HG03571 (cell line): ENCODE data around the gene LPIN2.
A peak's percentile ranks its signal among the peaks of the same experiment; 100 is the strongest.
"Not testable (repeated sequence)": the region's sequence is repeated elsewhere in the genome, so short reads cannot be mapped to it uniquely, and the experiment has no call there.

Experiments used
- ATAC-seq: cut with Tn5 transposase; IDR thresholded peaks from one replicate; pipeline ENCODE4 v1.9.1; 2021; ENCODE audit not compliant: unreplicated experiment

Gene LPIN2

DNA sequence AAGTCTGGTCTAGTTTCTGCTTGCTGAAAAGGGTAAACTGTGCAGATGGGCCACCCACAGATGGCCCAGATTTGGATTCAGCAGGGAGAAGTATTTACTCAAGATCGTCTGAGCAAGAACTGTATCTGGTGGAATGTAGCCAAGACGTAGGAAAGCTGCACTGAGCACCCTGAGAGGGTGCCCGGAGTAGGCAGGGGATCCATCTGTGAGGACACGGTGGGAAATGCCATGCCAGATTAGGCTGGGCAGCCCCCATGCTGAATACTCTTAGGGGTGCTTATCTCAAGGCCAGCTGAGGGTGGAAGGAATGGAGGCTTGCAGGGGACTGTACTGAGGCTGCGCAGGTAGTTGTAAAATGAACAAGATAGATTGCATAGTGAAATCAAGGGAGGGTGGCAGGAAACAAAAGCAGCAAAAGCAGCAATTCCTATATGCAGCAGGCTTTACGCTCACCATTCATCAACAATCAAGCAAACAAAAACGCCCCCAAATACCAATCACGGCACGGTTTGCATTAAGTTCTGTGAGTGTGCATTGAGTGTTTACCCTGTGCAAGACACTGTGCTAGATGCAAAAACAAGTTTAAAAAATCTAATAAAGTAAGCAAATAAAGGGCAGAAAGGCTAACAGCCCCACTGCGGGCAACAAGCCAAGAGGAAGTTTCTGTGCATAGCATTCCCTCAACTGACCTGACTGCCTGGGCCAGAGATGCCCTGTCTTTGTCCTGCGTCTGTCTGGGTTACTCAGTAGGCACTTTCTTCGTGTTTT is 32.2 kb upstream of the LPIN2 start:
- no peak for ATAC-seq

DNA sequence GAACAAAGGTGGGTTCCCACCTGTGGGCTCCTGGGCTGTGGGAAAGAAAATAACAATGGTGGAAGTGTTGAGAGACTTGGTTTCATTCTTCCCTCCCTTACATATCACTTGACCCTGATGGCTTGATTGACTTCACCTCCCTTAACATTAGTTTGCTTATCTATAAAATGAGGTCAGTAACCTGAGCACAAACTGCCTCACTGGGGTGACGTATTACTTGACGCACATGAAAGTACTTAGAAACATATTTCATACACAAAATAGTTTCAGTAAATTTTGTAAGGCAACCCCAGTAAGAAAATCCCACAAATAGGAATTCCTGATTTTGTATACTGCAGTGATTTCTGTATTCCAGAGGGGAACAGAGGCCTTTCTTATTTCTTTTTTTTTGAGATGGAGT is 29.4 kb upstream of the LPIN2 start:
- no peak for ATAC-seq

DNA sequence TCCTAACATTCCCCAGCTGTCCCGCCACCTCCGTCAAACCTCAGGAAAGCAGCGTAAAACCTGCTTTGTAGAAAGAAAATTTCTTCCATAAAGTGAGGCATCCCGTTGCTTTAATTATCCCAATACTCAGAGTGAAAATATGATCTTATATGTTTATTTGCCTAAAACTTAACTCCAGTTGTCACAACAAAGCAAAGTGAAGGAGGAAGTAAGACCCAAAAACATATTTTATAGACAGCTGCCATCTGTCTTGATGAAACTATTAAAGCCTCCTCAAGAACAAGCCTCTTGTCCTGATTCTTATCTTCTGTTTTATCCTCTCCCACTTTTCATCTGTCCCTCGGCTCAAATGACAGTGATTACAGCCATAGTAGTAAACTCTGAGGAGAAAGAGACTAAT is 28.9 kb upstream of the LPIN2 start:
- no peak for ATAC-seq

DNA sequence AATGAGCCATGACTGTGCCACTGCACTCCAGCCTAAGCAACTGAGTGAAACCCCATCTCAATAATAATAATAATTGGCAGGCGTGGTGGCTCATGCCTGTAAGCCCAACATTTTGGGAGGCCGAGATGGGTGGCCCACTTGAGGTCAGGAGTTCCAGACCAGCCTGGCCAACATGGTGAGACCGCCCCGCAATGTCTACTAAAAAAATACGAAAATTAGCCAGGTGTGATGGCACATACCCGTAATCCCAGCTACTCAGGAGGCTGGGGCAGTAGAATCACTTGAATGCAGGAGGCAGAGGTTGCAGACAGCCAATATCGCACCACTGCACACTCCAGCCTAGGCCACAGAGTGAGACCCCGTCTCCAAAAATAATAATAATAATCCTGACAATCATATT is 27.9 kb upstream of the LPIN2 start:
- no peak for ATAC-seq

DNA sequence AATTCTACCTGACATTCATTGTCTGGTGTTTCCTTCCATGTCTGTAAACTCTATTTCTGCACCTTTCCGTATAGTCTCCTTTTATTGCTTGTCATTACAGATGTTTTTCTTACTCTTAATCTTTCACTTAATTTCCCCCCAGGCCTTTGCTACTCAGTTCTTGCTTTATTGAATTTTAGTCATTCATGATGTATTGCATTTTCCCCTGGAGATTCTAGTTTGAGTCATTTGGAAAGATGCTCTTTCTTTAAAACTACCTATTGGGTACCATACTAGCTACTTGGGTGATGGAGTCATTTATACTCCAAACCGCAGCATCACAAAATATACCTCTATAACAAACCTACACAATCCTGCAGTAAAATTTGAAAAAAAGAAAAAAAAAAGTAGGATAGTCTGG is 27.2 kb upstream of the LPIN2 start:
- ATAC-seq: no peak

DNA sequence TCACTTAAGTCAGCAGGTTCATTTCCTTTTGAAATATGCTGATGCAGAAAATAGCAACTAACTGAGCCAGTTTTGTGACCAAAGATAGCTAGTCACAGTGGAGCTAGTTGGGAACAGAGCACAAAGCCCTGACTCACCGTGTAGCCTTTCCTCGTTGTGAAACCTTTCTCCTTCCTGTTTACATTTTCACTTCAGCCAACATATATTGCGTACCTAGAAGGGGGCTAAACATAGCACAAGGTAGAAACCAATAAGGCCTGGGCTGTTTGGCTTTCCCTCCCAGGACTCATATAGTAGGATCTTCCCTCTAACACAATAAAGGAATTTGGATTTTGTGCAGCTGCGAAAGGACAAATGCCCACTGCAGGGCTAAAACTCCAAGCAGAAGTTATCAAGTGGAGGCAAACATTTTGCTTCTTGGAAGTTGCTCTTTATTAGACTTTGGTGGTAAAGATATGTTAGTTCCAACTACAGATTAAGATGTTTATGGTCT is 24.5 kb upstream of the LPIN2 start:
- ATAC-seq: peak; percentile 98

DNA sequence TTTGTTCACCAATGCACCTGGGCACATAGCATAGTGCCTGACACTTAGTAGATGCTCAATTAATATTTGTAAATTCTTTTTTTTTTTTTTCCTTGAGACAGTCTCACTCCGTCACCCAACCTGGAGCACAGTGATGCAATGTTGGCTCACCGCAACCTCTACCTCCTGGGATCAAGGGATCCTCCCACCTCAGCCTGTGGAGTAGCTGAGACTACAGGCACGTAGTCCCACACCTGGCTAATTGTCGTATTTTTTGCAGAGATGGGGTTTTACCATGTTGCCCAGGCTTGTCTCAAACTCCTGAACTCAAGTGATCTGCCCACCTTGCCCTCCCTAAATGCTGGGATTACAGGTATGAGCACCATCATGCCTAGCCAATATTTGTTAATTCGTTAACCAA is 23.2 kb upstream of the LPIN2 start:
- no peak for ATAC-seq

DNA sequence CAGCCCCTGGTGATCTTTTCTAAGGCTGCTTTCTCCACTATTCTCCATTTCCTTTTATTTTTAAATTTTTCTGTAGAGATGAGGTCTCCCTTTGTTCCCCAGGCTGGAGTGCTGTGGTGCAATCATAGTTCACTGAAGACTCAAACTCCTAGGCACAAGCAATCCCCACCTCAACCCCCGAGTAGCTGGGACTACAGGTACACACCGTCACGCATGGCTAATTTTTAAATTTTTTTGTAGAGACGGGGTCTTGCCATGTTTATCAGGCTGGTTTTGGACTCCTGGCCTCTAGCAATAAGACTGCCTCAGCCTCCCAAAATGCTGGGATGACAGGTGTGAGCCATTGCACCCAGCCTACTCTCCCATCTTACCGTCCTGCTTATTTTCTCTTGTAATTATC is 22.7 kb upstream of the LPIN2 start:
- ATAC-seq: no peak

DNA sequence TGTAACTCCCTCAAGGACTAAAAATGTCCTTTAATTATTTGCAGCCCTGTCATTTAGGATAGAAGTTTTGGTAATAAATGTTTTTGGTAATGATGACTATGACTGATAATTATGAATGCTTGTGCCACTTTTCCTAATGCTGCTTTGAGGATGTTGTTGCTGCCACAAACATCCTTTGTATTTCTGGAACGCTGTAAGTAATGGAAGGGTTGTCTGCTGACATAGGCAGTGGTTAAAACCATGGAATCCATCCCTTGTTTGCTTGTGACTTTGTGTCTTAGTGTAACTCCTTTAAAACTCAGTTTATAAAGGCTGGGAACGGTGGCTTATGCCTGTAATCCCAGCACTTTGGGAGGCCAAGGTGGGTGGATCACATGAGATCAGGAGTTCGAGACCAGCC is 19.8 kb upstream of the LPIN2 start:
- ATAC-seq: no peak

DNA sequence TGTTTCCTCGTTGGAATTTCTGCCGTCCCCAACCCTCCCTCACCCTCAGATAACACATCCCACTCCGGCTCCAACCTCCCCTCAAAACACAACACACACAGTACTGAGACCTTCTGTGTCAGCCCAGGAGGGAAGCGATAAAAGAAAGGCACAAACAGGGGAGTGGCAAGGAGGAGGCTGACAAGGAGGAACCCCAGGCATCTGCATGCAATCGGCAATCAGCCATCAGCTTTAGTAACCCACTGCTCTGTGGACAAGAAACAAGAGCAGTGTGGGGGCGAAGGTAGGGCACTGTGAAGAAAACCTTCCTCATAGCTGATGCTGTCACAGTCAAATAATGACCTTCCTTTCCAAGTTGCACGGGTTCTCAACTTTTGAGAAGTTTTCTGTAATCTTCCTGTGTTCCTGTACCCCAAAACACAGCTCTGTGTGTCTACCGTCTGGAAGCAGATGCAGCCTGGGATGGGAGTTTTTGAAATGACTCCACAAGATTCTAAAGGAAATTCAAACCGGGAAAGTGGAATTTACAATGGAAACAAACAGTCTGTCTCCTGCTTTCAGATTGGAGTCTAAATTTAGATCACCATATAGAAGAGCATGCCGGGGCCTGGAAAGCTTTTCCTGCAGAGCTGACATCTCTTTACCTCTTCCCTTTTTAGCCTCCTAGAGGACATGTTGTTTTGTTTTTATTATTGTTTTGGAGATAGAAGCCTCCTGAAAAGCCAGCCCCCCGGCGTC is 16.4 kb upstream of the LPIN2 start:
- ATAC-seq: no peak

DNA sequence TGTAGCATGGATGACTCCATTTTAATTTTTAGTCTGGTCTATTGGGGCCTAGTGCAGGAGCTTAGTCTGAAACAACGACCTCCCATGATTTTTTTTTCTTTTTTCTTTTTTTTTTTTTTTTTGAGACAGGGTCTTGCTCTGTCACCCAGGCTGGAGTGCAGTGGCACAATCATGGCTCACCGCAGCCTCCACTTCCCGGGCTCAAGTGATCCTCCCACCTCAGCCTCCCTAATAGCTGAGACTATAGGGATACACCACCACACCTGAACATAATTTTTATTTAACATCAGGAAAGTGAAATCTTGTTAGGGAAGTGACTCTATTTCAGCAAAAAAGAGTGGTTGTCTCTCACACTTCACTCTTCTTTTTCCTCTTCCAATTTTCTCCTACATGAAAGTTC is 15.2 kb upstream of the LPIN2 start:
- not testable (repeated sequence) for ATAC-seq

DNA sequence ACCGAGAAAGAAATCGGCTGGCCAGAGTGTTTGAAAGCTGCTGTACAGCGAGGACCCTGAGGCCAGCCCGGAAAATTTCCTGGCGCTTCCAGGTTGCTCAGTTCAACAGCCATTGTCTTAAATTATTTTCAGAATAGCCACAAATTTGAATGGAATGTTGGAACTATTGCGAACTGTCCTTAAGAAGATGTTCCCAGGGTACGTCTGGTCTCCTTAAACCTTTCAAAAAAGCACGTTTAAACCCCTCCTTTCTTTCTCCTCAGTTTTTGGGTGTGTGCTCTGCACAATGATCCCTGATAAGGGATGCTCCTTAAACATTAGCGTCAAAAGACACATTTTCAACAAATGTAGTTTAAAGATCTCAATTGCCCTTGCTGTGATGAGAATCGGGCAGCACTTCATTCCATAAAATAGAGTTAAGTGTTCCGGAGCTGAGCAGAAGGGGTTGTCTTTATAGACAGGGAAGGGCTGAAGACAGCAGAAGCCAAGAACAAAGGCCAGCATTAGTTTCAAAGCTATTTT is 14.5 kb upstream of the LPIN2 start:
- no peak for ATAC-seq

DNA sequence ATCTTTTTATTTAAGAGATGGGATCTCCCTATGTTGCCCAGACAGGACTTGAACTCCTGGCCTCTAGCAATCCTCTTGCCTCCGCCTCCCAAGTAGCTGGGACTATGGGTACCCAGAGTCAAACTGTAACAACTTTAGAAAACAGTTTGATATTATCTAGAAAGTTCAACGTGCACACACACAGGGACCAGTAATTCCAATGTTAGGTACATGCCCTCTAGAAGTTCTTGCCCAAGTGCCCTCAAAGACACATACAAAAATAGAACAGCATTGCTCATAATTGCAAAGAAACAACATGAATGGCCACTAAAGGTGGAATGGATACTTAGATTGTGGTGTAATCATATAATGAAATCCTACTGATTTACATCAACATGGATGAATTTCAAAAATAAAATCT is 12.6 kb upstream of the LPIN2 start:
- ATAC-seq: no peak

DNA sequence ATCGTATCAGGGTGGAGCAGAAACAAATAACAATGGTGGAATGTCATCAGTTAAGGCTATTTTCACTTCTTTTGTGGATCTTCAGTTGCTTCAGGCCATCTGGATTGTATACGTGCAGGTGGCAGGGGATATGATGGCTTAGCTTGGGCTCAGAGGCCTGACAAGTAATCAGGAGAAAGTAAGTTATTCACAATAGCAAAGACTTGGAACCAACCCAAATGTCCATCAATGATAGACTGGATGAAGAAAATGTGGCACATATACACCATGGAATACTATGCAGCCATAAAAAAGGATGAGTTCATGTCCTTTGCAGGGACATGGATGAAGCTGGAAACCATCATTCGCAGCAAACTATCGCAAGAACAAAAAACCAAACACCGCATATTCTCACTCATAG is 10.7 kb upstream of the LPIN2 start:
- ATAC-seq: not testable (repeated sequence)

DNA sequence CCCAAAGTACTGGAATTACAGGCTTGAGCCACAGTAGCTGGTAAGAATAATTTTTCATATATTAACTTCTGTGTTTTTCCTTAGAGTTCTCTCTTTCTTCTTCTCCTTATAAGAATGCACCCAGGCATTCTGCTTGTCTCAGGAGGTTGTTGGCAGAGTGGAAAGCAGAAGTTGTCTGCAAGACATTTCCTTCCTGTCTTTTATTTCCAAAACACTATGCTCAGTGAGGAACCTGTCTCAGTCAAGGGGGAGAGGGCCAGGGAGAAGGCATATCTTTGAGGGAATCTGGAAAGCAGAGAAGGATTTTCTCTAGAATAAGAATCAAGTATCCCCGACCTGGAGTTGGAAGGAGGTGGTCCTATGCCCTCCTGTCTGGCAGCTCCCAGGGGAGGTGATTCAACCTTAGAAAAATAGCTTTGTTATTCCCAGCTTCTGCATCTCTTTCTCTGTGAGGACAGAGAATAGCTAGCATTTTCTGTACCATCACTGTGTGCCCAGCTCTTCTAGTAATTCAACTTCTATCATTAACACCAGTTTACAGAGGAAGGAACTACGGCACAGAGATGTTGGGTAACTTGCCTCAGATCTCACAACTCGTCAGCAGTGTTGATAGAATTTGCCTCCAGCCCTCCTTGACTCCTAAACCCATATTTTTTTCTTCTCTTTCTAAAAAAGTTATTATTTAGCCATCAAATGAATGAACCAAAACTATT is 3.8 kb upstream of the LPIN2 start:
- no peak for ATAC-seq

DNA sequence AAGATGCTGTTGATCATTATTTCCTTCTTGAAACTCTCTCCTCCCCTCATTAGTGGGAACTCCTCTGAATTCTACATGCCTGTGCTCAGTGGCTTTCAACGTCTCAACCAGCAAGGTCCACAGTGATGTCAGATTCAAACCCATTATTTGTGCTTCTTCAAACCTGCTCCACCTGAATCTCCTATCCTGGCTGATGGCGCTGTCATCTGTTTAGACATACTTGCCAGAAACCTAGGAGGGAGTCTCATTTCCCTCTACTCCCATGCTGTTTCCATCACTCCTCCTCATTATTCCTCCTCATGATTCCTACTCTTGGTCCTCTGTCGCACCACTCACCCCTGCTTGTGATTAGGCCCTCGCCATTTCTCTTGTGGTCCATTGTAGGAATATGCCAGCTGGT is 2.9 kb upstream of the LPIN2 start:
- ATAC-seq: no peak

DNA sequence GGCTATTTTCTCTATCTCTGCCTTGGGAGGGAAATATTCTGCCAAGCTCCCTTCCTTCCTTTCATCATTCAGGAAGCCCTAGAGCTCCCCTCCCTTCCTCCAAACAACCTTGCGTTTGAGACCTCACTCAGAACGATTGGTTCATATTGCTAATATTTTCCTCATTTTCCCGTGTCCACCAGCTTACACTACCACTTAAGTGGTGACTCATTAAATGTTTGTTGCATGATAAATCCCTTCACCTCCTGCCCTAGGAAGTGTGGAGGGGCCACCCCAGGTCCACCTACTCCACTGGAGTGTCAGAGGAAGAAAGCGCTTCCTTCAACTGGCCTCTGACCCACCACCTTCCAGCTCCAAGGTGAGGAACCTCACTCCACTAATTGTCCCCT is 2.3 kb upstream of the LPIN2 start:
- no peak for ATAC-seq

DNA sequence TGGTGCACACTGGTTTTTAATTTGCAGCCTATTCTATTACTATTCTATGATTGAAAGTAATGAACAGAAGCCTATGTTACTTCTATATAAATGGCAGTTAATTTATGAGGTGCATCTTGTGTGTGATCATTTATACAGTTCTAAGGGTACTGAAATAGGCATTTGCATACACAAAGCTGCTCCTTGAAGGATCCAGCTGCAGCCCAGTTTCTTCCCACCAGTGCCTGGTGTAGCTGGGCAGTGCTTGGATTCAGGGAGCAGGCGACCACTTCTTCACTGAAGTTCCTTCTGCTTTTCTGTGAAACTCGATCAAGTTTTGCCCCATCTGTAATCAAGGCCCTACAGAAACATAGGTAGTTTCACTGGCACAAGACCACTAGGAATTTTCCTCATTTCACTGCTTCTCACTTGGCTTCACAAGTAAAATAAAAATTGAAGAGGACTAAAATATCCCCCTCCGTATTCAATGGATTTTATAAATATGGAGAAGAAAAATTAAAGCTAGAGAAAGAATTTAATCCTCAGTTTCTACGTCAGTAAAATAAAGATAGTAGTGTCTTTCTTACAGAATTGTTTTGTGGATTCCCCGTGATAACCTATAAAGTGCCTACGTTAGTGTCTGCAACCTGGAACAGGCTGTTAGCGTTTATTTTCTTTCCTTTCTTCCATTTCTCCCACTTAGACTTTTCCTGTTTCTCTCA is 1.7 kb upstream of the LPIN2 start:
- ATAC-seq: no peak

DNA sequence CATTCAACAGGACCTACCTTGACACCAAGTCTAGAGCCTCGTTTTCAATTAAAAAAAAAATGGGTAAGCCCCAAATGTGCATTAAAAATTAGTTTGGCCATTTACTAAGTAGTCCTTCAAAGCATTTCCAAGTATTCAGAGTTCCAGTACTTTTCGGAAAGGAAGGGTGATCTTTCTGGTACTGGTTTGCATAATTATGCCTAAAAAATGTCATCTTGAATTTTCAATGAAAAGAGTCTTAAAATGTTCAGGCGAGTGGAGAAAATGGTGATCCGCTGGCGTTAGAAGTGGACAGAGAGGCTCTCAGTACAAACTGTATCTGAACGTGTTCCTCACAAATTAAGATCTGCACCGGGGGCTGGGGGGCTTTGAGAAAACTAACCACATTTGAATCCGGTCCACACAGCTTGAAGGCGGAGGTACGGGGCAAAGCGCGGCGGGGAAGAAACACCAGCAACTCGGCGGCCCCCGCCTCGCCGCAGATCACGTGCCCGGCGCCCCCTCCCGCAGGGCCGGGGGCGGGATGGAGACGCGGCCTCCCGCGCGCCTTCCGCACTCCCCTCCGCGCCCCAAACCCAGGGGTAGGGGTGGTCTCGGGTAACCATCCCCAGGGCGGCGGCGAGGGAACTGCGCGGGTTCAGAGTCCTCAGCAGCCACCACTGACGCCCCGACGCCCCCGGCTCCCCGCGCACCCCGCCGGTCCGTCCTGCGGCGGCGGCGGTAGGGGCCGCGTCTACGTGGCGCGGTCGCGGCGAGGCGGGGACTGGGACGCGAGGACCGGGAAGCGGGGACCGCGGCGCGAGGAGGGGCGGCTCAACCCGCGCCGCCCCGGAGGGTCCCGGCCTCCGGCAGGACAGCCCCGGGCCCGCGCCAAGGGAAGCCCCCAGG is 564 bp downstream of the LPIN2 start:
- ATAC-seq: peak; percentile 31

DNA sequence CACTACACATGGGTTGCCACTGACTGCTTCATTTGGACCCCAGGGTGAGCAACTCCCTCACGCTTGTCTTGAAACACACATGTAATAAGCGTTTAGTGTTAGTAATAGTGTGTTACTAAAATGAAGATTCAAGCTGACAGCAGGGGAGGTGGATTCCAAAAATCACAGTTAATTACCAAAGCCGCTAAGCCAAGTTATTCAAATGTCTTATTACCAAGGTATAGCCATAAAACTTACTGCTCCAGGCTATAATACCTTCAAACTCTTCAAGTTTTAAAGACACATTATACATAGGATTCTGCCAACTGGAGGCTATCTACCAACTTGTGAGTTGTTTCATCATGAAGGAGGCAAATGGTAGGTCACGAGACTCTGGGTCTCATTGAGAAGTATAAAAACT is 2.9 kb downstream of the LPIN2 start:
- no peak for ATAC-seq
